RPMI7951 (cell line): ENCODE results near the gene NEK11. TPM values are rescaled to one million over a fixed set of nuclear protein-coding genes. Genes with fewer than 3 reads are reported as not detected.

ENCODE experiments used
- DNase-seq: peaks from one replicate; pipeline ENCODE4 v3.0.0-alpha.2; 2012; ENCODE audit warnings: low read depth
- total RNA-seq: library from RNA; depleted of rRNA; stranded (reverse); fragments of >200 nt; shearing (Covaris generic); gene quantifications from 2 replicates; pipeline ENCODE4 v1.2.3, GENCODE V29; 2014

The NEK11 gene
- total RNA-seq, 1 experiment from 2014 or later, result 4.0 TPM

- DNase-seq, result peak; percentile 33
Observed at GRCh38 chr3:131223373-131224289, 197.0 kb downstream of the NEK11 start.

GRCh38 chr3:131224886-131225550 is 198.3 kb downstream of the NEK11 start:
- DNase-seq, result peak; percentile 29

GRCh38 chr3:131228522-131228921 is 201.8 kb downstream of the NEK11 start:
- DNase-seq, result no peak

- DNase-seq, result peak; percentile 24
Observed at GRCh38 chr3:131231710-131232389, 205.2 kb downstream of the NEK11 start.

- no peak for DNase-seq
Observed at GRCh38 chr3:131232711-131233267, 206.1 kb downstream of the NEK11 start.

DNA sequence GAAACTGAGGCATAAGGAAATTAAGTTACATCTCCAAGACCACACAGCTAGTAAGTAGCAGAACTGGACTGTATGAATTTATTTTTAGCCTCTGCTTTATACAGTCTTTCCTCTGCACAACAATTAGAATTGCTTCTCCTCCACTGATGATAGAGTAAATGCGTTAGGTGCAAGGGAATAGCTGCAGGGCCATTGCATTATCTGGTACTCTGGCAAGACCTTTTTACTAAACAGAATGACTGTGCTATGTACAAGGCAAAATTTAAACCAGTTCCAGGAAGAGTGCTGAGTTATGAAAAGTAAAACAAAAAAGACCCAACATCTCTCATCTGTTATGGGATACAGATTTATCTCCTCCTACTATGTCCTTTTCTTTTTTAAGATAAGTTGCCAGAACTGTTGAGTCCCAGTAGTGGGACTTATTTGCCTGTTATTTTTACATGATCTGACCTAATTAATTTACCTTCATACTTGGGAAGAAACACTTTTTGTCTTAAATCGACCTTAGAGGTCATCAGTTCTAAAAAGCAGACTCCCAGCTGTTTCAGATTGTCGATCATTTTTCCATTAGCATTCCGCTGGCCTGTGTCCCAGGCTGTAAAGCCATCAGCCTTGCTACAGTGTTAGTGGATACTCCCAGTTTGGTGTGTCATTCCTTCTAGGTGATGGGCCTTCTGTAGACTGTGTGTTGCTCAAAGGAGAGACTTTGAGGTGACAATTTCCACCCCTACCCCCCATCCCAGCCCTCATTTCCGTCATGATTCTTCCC is 207.4 kb downstream of the NEK11 start:
- no peak for DNase-seq

- DNase-seq, result no peak
Observed at GRCh38 chr3:131236421-131236820, 209.7 kb downstream of the NEK11 start.

DNA sequence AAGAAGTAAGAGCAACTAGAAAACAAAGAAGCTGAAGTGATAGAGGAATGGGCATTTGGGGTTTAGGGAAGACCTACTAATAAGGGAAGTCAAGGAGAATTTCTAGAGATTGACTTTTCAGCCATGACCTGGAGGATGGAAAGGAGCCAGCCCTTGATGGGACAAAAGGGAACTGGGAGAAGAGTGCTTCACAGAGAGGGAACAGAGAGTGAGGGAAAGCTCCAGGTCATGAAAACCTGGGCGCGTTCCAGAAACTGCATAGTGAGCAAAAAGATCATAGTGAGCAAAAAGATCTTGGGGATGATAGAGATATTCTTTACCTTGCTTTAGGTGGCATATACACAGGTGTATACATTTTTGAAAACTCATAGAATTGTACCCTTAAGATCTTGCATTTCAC is 211.8 kb downstream of the NEK11 start:
- no peak for DNase-seq

- no peak for DNase-seq
Observed at GRCh38 chr3:131239267-131239666, 212.6 kb downstream of the NEK11 start.

GRCh38 chr3:131242201-131242600 is 215.5 kb downstream of the NEK11 start:
- DNase-seq, result peak; percentile 26

DNA sequence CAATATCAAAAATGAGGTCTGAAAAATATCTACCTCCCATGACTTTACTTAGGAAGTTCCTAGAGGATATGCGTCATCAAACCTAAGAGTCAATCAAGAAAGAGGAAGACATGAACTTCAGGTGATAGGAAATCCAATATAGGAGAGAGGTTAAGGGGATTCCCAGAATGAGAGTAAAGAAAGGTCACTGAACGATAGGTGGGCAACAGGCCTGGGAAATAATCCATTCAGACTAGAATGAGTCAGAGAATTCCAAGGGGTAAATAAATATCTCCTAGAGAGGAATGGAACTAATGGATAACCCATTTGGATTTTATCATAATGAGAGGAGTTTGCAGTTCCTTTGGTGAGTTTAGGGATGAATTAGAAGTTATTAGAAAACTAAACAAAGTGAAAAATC is 223.8 kb downstream of the NEK11 start:
- DNase-seq, result no peak

DNA sequence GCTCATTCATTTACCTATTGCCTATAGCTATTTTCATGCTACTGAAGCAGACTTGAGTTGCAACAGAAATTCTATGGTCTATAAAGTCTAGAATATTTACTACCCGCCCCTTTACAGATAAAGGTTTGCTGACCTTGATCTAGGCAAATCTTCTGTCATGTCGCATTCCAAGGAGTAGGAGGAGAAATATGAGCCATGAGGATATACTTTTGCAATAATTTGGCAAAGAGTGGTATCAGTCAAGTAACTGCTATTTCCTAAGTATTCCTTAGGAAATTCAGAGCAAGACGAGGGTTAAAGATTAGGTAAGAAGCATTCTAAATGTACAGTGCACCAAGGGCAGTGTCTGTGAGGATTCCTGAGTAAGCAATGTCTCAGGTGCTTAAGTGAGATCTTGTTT is 233.8 kb downstream of the NEK11 start:
- DNase-seq, result no peak

- no peak for DNase-seq
Observed at GRCh38 chr3:131261104-131261503, 234.4 kb downstream of the NEK11 start.

- DNase-seq, result no peak
Observed at GRCh38 chr3:131275556-131275955, 248.9 kb downstream of the NEK11 start.

DNA sequence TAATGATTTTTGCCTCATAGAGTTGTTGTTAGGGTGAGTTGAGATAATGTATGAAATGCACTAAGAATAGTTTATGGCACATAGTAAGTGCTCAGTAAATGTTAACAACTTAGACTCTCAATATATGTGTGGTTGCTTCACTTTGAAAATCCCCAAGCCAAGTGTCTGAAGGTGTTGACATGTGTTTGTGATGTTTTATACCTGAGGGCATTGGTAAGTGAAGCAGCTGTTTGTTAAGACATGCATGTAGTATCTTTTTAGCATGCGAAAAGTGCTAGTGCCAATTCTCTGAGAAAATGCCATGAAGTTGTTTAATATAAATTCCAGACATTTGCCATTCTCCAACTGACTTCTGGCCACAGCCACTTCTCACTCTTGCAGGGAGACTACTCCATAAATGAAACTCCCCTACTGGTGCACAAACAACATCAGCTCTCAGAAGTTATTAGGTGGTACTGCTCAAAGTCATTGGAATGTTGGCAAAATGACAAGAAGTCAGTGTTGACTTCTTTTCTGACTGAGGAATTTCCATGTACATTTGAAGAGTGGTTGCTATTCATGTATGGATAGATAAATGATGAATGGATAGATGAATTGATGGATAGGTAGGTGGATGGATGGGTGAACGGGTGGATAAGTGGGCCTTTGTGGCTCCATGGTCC is 251.3 kb downstream of the NEK11 start:
- peak; percentile 17 for DNase-seq

DNA sequence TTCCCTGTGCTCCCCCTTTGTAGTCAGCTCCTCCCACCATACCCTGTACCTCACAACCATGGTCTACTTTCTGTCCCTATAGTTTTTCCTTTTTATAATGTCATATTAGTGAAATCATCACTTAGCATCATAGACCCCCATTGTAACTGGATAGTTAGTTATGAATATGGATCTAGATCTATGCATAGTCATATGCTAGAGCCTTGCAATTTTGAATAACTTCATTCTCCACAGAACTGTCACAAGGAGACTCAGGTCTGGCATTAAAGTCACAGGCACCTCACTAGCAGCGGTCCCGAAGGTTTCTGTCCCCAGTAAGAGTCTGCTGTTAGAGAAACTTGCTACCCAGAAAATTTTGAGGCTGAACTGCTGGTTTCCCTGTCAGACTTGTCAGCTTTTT is 252.9 kb downstream of the NEK11 start:
- no peak for DNase-seq

DNA sequence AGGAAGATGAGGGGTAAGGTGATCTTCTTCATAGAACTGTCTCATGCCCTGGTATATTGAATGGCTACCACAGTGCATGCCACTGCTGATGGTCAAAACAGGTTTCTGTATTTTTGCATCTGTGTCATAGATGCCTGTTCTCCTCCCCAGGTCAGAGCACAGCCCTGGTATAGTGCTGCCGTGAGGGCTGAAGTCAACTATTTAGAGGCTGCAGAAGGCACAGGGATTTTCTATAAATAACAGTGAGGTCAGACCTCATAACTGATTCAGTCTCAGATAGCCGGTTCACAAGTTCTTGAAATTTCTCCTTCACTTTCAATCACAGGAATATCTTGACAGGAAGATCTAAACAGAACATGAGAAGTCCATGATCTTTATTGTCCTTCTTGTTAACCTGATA is 255.7 kb downstream of the NEK11 start:
- DNase-seq, result no peak

DNA sequence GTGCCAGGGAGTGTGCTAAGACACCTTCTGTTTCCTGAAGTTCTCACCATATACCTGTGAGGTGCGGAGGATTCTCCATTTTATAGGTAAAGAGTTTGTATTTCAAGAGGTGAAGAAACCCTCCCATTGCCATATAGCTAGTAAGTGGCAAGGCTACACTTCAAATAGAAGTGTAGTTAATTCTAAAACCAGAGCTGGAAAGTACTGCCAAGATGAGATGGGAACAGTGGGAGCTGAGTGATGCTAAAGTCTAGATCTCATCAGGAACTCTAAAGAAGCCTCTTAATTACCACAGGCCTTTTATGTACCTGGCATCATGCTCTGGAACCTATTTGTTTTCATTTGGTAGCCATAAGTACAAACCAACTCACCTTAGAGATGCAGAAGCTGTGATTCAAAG is 256.3 kb downstream of the NEK11 start:
- DNase-seq, result no peak

DNA sequence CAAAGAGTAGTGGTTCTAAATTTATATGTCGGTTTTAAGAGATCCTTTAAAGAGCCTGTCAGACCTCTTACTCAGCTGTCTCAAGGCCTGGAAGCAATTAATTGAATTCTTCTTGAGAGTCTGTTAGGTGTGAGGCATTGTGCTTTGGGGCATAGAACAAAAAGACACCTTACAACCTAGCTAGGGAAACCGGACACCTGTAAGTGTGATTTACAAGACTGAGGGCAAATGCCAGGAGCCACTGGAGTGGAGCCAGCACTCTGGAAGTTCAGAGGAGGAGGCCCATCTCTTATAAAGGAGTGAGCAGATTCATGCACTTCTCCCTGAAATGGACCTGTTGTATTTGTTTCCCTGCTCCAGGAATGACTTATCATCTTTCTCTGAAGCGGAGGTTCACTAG is 257.2 kb downstream of the NEK11 start:
- no peak for DNase-seq

DNA sequence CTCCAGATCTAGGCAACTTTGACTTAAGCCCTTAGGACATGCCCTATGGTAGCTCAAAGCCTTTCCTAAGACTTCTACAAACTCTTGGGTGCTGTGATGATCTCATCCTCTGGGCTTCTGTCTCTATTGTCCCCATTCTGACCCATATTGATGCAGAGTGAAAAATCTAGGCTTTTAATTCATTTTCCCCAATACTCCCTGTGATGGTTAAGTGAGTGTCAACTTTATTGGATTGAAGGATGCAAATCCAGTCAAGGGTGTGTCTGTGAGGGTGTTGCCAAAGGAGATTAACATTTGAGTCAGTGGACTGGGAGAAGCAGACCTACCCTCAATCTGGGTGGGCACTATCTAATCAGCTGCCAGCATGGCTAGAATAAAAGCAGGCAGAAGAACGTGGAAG is 257.6 kb downstream of the NEK11 start:
- no peak for DNase-seq

GRCh38 chr3:131285456-131285855 is 258.8 kb downstream of the NEK11 start:
- DNase-seq, result no peak
